NT2/D1 (cell line): ENCODE data around the gene PCDHGC3.

Experiments used
- SUZ12 ChIP-seq: IDR thresholded peaks from 2 replicates; pipeline ENCODE4 v1.6.1; 2011; ENCODE audit not compliant: insufficient read length, insufficient read depth; ENCODE audit errors: extremely low read depth
- YY1 ChIP-seq: IDR thresholded peaks from 2 replicates; pipeline ENCODE4 v1.6.1; 2011; ENCODE audit not compliant: insufficient read length, insufficient read depth
- ZNF274 ChIP-seq: IDR thresholded peaks from 2 replicates; pipeline ENCODE4 v1.6.1; 2011; ENCODE audit warnings: mild to moderate bottlenecking, low read depth, low read length

DNA sequence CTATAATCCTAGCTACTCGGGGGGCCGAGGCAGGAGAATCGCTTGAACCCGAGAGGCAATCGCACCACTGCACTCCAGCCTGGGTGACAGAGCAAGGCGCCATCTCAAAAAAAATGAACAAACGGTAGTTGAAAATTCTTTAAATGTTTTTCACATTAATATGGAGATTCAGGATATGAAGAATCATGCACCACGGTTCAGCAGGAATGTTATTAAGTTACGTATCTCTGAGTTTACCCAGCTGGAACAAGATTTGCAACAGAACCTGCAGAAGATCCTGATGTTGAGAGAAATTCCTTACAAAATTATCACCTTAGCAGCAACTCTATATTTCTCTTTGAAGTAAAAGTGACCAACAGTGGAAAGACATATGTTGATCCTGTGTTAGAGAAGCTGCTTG is 35.4 kb upstream of the PCDHGC3 start:
- TF ChIP-seq YY1, result no peak
- TF ChIP-seq ZNF274, result no peak
- no peak for TF ChIP-seq SUZ12
